GM12873 (cell line): Measurements from ENCODE around the gene DHFR2.

Source experiments
- CTCF ChIP-seq: IDR thresholded peaks from 2 replicates; pipeline ENCODE4 v1.5.1; 2012; ENCODE audit warnings: low read depth, mild to moderate bottlenecking, moderate library complexity, low read length, control low read depth; ENCODE audit not compliant: insufficient read depth; ENCODE audit errors: missing control alignments

The DHFR2 gene

GRCh38 chr3:94062513-94063404, at the start of gene DHFR2, which contains the start of gene NSUN3:
DHFR2 (minus strand) TSS chr3:94062916; CDS start chr3:94061511, 1,405 bp downstream.
NSUN3 (plus strand) TSS chr3:94063061; CDS start chr3:94063127, 66 bp downstream.
- TF ChIP-seq CTCF = no peak

- no peak for TF ChIP-seq CTCF
Observed at GRCh38 chr3:94110854-94111253, 48.1 kb upstream of the DHFR2 start.

- TF ChIP-seq CTCF = no peak
Observed at GRCh38 chr3:94106268-94106667, 43.6 kb upstream of the DHFR2 start.

DNA sequence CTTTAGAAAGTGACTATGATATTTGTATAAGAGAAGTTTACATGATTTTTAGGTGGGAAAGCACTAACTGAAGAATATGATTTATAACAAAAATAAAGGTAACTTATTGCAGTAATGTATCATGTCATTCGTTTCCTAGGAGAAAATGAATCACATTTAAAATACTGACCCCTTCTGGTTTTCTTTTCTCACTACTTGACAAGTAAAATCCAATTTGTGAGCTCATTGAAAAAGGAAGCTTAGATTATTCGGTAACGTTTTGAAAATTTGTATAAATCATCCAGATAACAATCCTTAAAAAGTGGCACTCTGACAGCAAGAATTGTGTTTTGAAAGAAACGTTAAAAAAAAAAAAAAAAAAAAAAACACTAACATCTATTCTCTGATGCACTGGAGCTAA, 39.1 kb upstream of the DHFR2 start:
- peak; percentile 14 for TF ChIP-seq CTCF

DNA sequence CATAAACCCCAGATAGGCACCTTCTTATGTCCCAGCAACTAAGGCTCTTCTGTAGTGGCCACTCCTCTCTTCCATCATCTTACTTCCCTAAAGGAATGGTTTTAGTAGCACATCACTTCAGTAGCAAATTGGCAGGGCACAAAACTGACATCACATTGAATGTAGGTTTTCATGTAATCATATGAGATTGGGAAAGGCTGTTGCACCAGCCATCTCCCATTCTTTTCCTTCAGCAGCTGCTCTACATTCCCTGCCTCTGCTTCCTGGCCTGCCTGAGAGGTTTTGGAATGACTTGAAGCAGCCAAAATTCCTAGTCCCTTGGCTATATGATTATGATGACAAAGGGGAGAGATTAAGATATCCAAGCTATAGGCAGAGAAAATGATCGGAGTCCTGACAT, 36.6 kb upstream of the DHFR2 start:
- no peak for TF ChIP-seq CTCF

DNA sequence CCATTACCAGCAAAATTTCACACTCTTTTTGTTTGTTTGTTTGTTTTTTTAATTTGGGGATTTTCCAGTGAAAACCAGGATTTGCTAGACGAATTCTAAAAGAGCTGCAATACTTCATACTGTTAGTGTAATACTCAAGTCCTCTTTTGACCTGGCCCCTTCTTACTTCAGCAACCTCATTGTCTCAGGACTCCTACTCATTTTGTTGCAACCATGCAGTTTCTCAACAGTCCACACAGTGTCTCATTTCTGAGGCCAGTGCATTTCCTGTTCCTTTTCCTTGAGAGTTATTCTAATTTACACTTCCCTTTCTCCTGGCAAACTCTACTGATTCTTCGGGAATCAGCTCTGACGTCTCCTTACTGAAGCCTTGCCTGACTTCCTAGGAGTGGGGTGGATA, 35.7 kb upstream of the DHFR2 start:
- peak; percentile 10 for TF ChIP-seq CTCF

DNA sequence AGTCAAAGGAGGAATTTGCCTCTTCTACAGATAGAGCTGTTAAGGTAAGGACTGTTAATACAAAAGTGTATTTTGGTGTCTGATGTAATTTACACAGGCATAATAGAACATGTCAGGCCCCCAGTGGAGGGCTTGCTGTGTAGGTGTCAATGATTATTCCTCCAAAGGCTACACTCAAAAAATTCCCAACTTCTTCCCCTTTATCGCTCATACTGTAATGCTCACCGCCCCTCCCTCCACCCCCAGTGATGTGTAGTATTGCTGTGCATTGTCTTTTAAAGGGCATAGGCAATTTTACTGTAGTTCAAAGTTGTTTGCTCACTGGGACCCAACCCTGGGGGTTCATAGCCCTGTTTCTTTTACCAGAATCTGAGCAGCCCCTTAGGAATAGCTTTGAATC, 32.4 kb upstream of the DHFR2 start:
- no peak for TF ChIP-seq CTCF
